Measurements from ENCODE around the gene FANCD2.
"Not testable (repeated sequence)": the region's sequence is repeated elsewhere in the genome, so short reads cannot be mapped to it uniquely, and the experiment has no call there.

The FANCD2 gene

DNA sequence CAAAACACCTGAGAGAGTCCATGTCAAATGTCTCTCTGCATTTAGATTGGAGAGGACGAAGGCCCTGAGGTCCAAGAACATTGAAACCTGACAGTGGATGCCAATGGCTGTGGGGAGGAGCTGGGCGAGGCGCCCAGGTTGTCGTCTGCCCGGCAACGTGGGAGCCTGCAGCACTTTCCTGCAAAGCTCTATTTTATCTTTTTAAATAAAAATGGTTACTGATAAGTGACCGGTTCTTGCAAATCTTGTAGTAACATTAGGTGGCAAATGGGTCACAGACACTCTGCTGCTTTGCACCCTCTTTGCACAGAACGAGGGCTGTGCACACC lies 19.5 kb upstream of the FANCD2 start:
- in situ Hi-C loops (cut with MboI; ENCODE audit: low sequenced_read_pairs, unreplicated experiment), result no loop called here
- TF ChIP-seq, protein P1, sequence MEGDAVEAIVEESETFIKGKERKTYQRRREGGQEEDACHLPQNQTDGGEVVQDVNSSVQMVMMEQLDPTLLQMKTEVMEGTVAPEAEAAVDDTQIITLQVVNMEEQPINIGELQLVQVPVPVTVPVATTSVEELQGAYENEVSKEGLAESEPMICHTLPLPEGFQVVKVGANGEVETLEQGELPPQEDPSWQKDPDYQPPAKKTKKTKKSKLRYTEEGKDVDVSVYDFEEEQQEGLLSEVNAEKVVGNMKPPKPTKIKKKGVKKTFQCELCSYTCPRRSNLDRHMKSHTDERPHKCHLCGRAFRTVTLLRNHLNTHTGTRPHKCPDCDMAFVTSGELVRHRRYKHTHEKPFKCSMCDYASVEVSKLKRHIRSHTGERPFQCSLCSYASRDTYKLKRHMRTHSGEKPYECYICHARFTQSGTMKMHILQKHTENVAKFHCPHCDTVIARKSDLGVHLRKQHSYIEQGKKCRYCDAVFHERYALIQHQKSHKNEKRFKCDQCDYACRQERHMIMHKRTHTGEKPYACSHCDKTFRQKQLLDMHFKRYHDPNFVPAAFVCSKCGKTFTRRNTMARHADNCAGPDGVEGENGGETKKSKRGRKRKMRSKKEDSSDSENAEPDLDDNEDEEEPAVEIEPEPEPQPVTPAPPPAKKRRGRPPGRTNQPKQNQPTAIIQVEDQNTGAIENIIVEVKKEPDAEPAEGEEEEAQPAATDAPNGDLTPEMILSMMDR (IDR thresholded peaks at IDR 0.05; ENCODE audit: borderline replicate concordance, control extremely low read depth, extremely low read depth, insufficient read depth, missing control alignments), result no peak
- DNase-seq (ENCODE audit: low spot score), result no peak

GRCh38 chr3:10007126-10007782 lies 19.0 kb upstream of the FANCD2 start:
- no peak for DNase-seq (ENCODE audit: low spot score)
- in situ Hi-C loops (cut with MboI; ENCODE audit: low sequenced_read_pairs, unreplicated experiment), result no loop called here
- TF ChIP-seq, protein P1 (IDR thresholded peaks at IDR 0.05; ENCODE audit: borderline replicate concordance, control extremely low read depth, extremely low read depth, insufficient read depth, missing control alignments), result no peak

- DNase-seq (ENCODE audit: low spot score); in situ Hi-C loops (cut with MboI; ENCODE audit: low sequenced_read_pairs, unreplicated experiment): not testable (repeated sequence)
These were observed 18.0 kb upstream of the FANCD2 start for GRCh38 chr3:10008216-10008587.

DNA sequence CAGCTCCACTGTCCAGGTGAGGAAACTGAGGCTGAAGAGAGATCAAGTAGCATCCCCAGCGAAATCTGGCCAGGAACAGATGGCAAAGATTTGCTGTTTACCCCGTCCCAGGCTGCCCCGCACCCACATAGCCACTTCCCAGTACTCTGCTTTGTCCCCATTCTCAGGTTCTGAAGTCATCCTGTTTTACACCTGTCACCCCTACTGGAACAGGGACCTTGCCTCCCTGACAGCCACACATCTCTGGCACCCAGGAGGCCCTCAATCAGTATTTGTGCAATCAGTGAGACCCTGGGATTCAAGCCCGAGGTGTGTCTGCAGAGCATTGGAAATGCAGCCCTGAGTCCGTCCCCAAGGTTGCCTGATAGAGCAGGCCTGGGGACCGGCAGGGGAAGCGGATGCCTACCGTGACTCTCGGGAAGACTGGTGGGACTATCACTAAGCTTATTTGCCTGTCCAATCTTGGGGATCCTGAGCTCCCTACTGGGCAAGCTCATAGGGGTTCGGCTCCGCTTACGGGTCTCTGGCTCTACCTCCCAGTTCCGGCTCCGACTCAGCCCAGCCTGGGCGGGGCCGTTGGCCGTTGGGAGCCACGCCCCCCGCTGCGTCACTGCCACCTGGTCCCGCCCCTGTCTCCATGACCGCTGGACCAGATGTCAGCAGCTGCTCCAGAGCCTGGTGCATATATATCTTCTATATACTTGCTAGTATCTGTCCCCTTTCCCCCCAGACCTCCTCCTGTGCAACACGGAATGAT lies 17.5 kb upstream of the FANCD2 start:
- DNase-seq (ENCODE audit: low spot score), result peak; percentile 88
- in situ Hi-C loops (cut with MboI; ENCODE audit: low sequenced_read_pairs, unreplicated experiment), result no loop called here
- TF ChIP-seq, protein P1 (IDR thresholded peaks at IDR 0.05; ENCODE audit: borderline replicate concordance, control extremely low read depth, extremely low read depth, insufficient read depth, missing control alignments), result no peak

DNA sequence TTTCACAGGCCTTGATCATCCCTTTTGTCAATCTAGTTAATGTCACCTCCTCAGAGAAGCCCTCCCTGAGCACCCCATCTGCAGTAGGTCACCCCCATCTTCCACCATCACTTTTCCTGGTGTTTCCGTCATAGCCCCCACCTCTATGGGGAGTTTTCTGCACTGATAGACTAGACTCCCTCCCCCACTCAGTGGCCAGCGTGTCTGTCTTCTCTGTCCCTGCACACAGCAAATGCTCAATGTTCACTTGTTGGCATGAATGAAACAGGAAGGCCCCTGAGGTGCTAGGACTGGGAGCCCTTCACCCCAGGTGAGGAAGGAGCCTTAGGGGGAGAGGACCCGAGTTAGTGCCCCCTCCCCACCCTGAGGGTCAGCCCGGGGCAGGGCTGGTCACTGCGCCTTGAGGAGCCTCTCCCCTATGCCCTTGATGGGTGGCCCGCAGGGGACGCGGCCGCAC lies 15.8 kb upstream of the FANCD2 start:
- TF ChIP-seq, protein P1 (IDR thresholded peaks at IDR 0.05; ENCODE audit: borderline replicate concordance, control extremely low read depth, extremely low read depth, insufficient read depth, missing control alignments), result no peak
- in situ Hi-C loops (cut with MboI; ENCODE audit: low sequenced_read_pairs, unreplicated experiment), result no loop called here

DNA sequence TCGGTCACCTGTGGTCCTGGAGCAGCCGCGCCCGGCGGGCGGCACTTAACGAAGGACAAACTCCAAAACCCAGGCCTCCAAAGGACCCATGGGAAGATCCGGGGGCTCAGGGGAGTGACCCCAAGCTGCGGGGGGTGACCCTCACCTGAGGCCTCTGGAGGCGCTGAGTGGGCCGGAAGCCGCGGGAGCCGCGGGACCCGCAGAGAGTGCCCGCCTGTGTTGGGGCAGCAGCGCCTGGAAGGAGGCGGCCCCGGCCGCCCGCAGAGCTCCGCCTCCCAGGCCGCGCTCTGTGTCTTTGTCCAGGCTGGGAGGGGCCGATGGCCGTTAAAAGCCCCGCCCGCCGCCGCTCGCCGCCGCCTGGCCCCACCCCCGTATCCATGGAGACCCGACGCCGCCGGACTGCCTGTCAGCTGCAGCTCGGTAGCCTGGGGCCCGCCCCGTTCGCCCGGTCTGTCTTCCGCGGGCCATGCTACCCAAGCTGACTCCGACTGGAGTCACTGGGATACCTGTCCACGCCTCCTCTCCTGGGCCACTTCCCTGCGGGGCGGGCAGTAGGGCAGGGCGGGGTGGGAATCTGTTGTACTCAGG lies 15.3 kb upstream of the FANCD2 start:
- peak; percentile 99 for DNase-seq (ENCODE audit: low spot score)
- TF ChIP-seq, protein P1 (IDR thresholded peaks at IDR 0.05; ENCODE audit: borderline replicate concordance, control extremely low read depth, extremely low read depth, insufficient read depth, missing control alignments), result no peak
- in situ Hi-C loops (cut with MboI; ENCODE audit: low sequenced_read_pairs, unreplicated experiment), result no loop called here

More for the DNA sequence above, 15.8 kb upstream of the FANCD2 start:
- no peak for DNase-seq (ENCODE audit: low spot score)

DNA sequence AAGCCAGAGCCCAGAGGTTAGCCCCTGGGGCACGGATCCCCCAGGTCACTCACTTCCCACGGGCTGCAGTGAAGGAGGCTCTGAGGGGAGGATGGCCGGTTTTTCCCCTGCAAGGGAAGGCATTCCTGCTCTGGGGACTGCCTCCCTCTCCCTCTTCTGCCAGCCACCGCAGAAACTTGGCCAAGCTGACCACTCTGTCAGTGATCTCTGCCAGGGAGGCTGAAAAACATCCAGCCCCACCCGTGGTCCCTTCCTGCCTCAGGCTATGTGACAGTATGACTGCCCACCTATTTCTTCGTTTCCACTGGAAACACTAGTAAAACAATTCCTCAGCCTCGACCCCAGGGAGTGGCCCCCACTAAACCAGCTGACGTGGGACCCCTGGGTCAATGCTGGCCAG lies 14.6 kb upstream of the FANCD2 start:
- TF ChIP-seq, protein P1 (IDR thresholded peaks at IDR 0.05; ENCODE audit: borderline replicate concordance, control extremely low read depth, extremely low read depth, insufficient read depth, missing control alignments), result no peak
- in situ Hi-C loops (cut with MboI; ENCODE audit: low sequenced_read_pairs, unreplicated experiment), result no loop called here
- no peak for DNase-seq (ENCODE audit: low spot score)
